RPMI7951 (cell line): ENCODE measurements around the gene IQGAP3. TPM values are rescaled to one million over a fixed set of nuclear protein-coding genes. Genes with fewer than 3 reads are reported as not detected.

ENCODE experiments used
- DNase-seq: peaks from one replicate; pipeline ENCODE4 v3.0.0-alpha.2; 2012; ENCODE audit warnings: low read depth
- total RNA-seq: library from RNA; depleted of rRNA; stranded (reverse); fragments of >200 nt; shearing (Covaris generic); gene quantifications from 2 replicates; pipeline ENCODE4 v1.2.3, GENCODE V29; 2014; rRNA removed

IQGAP3 gene
- total RNA-seq, 1 experiment from 2014 or later = 32.8 TPM

DNA sequence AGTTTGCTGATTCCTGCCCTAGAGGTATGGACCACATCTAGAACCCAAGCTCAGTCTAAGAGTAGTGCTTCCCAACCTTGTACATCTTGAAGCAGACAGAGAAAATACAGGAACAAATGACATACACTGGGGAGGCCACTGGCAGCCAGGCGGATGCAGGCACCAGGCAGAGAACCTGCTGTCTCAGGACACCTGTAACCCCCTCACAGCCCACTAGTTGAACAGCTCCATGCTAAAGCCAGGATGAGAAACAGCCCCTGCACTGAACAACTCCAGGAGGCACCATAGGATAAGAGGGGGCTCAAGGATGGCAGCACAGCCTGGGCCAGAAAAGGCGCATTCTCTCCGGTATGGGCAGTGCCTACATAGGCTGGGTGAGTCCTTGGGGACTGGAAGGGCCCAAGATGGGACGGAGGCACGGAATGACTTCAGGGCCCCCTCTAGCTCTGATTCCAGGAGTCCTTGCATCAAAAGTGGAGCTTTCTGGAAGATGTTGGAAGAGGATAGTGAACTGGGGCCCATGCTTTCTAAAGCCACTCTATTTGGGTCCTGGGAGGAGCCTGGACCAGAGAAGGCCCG lies 87.8 kb downstream of the IQGAP3 start:
- no peak for DNase-seq

DNA sequence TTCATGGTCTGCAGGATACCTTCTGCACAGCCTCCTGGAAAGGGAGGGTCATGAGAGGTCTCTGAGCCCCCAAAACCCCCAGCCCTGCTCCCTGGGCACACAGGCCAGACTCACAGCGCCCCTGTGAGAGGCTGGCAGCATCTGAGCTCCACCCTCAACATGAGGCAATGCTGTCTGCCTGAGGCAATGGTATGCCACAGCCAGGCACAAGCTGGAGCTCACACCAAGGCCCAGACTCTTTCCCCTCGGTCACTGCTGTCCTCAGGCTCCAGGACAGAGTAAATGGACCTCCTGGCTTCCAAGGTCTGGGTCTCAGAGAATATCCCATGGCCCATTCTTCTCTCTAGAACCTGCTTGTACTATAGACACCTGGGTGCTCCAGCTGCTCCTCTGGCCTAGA lies 89.0 kb downstream of the IQGAP3 start:
- no peak for DNase-seq

- DNase-seq = no peak
Observed at GRCh38 chr1:156482276-156482675, 90.1 kb downstream of the IQGAP3 start.

DNA sequence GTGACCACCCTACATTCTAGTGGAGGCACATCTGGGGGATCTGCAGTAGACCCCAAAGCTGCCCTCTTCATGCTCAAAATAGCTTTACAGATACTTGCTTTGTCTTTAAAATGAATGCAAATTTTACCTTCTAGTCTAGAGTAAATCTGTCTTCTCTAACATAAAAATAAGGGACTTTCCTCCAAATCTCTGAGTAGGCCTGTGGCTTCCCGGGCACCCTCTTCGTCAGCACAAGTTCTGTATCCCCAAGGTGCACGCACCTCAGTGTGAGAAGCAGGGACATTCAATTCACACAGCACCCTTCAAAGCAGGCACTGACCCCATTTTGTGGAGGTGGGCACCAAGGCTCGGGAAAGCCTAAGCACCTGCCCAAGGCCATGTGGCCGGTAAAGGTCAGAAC lies 90.8 kb downstream of the IQGAP3 start:
- DNase-seq = no peak

- no peak for DNase-seq
Observed at GRCh38 chr1:156480411-156481192, 91.8 kb downstream of the IQGAP3 start.

DNA sequence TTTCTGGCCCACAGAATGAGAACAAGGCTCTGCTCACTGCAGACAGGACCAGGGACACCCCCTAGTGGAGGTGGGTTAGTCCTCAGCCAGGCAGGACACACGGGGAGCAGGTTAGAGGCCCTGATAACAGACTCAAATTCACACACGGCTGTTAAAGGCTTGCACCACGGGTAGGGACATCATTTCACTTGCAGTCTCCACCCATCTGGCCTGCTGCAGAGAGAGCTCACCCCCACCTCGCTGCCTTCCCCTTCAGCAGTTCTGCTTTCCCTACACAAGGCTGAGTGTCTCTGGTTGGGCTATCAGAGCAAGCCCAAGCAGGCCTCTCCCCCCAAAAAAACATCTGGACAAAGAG lies 92.4 kb downstream of the IQGAP3 start:
- no peak for DNase-seq

DNA sequence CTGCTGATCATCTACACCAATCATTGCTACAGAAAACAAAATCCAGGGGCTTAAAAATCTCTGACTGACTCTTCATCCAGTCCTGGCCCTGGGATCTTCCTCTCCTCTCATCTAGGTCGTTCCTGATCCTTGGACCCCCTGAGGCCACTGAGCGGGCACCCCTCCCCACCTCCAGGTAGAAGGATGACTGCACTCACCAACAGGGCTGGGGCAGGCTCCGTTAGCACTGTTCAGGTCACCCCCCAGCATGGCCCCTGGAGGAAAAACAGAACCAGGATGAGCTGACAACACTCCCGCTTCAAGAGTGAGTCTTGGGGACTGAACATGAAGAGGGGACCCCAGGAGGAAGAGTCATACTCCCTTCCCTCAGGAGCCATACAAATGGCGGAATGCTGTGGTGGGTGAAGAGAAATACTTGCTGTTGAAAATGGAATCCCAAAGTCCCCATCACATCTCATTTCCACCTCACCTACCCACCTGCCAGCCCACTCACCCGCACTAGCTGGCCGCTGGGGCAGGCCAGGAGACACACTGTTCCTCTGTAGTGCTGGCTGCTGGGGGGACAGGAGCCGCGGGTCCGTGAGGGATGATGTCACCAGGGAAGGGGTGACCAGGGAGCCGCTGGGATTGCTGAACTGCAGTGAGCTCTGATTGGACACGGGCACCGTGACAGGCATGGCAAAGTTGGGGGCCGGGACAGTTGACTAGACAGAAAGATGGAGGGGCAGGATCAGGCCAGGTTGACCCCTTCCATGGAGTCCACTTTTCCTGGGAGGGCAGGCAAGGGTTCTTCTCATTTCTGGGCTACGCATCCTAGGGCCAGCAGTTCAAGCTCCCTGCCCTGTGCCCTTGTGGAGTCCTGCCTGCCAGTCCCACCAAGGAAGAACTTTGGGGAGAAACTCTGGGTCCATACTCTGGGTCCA lies 93.0 kb downstream of the IQGAP3 start:
- no peak for DNase-seq

DNA sequence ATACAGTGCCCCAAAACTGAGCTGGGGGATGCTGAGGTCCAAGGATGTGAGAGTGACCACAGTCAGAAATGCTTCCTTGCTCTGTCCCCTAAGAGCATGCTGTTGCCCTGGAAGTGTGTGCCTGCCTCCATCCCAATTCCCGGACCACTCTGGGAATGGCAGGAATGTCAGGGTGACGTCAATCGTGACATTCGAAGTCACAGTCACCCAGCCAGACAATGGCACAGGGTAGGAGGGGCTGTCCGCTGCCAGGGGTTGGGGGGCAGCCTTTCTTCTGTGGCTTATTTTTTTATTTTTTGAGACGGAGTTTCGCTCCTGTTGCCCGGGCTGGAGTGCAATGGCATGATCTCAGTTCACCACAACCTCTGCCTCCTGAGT lies 94.1 kb downstream of the IQGAP3 start:
- no peak for DNase-seq

DNA sequence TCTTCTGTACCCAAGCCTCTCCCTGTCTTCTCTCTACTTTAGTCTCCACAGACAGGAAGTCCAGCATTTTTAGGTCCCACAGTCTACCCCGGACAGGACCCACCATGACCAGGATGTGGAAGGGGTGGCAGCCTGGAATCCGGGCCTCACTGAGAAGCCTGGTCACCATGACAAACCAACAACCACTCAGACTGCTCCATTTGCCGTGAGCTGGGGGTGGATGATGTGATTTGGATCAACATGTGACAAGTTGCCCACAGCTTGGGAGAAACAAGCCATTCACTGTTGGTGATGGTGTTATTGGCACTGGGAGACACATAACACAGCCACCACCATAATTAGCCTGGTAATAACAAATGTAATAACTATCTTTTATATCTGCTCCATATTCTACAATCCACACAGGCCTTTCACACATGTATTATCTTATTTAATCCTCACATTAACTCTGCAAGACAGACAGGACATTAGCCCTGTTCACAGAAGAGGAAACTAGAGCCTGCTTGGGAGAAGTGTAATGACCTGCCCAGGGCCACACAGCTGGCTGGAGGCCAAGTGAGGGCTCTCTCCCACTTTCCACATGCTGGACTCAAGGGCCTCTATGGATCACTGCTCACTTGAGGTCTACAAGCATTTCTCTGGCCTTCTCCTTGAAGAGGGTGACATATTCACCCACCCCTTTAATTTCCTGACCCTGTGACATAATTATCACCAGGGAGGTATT lies 94.7 kb downstream of the IQGAP3 start:
- no peak for DNase-seq

DNA sequence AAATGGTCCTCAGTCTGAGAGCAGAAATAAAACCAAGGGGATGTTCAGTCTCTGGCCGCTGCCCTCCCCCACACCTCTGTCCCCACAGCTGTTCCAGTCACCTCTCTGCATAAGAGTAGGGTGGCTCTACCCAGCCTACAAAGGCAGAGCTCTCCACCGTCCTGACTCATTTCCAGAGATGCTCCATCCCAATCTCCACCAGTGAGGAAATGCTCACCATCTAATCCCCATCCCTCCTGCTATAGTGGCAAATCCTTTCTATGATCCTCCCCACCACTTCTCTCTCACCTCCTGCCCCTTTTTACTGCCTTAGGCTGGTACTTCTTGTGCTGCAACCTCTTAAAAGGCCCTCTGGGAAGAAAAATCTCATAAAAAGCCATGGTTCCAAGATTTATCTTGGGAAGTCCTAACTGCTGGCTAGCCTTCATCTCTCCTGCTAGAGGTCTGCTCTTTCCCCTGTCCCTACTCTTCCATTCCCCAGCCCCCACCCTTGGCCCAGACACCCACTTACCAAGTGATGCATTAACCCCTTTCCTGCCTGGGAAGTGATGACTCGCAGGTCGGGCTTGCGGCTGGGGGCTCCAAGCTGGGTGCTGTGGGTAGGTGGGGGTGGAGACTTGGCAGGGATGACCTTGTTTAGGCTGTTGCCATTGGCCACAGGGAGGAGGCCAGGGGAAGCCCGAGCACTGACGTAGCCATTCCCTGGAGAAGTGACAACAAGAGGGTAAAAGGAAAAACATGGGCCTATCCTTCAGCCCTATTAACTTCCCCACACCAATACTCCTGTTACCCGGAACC lies 95.7 kb downstream of the IQGAP3 start:
- peak; percentile 58 for DNase-seq

DNA sequence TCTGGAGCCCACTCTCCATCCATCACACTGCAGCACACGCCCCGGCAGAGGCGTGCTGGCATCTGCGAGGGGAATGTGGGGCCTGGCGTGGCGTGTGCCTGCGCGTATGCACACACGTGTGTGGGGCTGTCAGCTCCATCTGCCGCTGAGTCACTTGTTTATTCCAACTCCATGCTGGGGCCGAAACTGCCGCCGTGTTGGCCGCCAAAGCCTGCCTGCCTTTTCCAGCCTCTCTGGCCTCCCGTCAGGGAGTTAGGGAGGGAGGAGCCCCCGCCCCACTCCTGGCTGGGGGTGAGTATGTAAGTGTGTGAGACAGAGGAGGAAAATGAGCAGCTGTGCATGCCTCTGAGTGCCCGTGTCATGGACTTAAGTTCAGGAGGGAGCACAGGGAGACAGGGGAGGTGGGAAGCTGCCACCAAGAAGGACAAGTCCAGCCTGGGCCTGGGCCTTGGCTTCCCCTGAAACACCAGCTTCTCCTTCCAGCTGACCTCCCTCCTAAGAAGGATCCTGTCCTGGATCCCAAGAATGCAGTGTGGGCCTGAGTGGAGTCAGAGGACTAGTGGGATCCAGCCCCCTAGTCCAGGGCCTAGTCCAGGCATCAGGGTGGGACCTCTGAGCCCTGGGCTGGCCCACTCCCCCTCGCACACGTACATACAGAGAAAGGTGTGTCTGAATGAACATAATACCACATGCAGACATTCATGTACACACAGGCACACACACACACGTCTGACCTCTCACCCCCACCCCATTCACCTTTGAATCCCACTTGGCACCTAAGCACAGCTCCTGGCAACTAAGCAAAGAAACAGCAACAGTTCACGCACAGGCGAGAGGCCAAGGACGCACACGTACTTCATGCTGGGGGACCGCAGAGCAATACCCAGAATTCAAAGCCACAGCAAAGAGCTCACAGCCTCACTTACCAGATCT lies 96.5 kb downstream of the IQGAP3 start:
- no peak for DNase-seq

Other genes with a start within 250 kb of the IQGAP3 start
- gene CCT3, start 234.3 kb downstream of the IQGAP3 start, total RNA-seq = 455 and 483 TPM in 2 replicates
- gene TSACC, start 234.0 kb downstream of the IQGAP3 start, total RNA-seq = not detected in 2 replicates
- not detected in 2 replicates for gene RHBG, start 203.4 kb downstream of the IQGAP3 start, total RNA-seq
- 9.9 and 11.4 TPM in 2 replicates for gene MEF2D, start 71.8 kb downstream of the IQGAP3 start, total RNA-seq
- not detected in 2 replicates for gene TTC24, start 7.2 kb upstream of the IQGAP3 start, total RNA-seq
- gene NAXE, start 19.2 kb upstream of the IQGAP3 start, total RNA-seq = 85.4 and 91.0 TPM in 2 replicates
- 17.2 and 23.8 TPM in 2 replicates for gene GPATCH4, start 28.9 kb upstream of the IQGAP3 start, total RNA-seq
- not detected in 2 replicates for gene HAPLN2, start 46.9 kb upstream of the IQGAP3 start, total RNA-seq
- 0.12 TPM in 1 of 2 replicates, not detected in the other for gene BCAN, start 69.6 kb upstream of the IQGAP3 start, total RNA-seq
- gene NES, start 104.8 kb upstream of the IQGAP3 start, total RNA-seq = 24.2 and 39.1 TPM in 2 replicates
- gene CRABP2, start 133.0 kb upstream of the IQGAP3 start, total RNA-seq = 66.6 and 81.6 TPM in 2 replicates
- 6.4 and 6.9 TPM in 2 replicates for gene METTL25B, start 155.9 kb upstream of the IQGAP3 start, total RNA-seq
- 14.3 and 16.4 TPM in 2 replicates for gene ISG20L2, start 156.2 kb upstream of the IQGAP3 start, total RNA-seq
- 57.9 and 68.2 TPM in 2 replicates for gene MRPL24, start 168.5 kb upstream of the IQGAP3 start, total RNA-seq
- gene HDGF, start 179.1 kb upstream of the IQGAP3 start, total RNA-seq = 230 and 306 TPM in 2 replicates
- 18.1 and 25.0 TPM in 2 replicates for gene PRCC, start 195.0 kb upstream of the IQGAP3 start, total RNA-seq
- gene SH2D2A, start 244.3 kb upstream of the IQGAP3 start, total RNA-seq = 0.48 TPM in 1 of 2 replicates, not detected in the other